Heart left ventricle (tissue), 11 donors: ENCODE measurements around the gene NBPF20. TPM values are rescaled to one million over a fixed set of nuclear protein-coding genes. Genes with fewer than 3 reads are reported as not detected.

Experiments used
- polyA plus RNA-seq, 2 donors: library from polyadenylated mRNA; stranded (reverse); fragments of 200-250 nt; gene quantifications; one replicate each; pipeline ENCODE4 v1.2.3, GENCODE V29; 2013
- total RNA-seq, 9 donors: library from RNA; depleted of rRNA in 2 of 9; stranded (reverse); fragments of >200 nt in 2 of 9; fragmentation: NEBNext Ultra II Directional in 3 of 9; extraction: Animal tissue kit (Norgen Biotek cat#: 25700) in 3 of 9; gene quantifications; one replicate each; pipeline versions ENCODE4 v1.1.0 to v1.2.4, GENCODE V29; 2016 to 2023
- donor health status: ischemic (EF 13 %, LVEDD 7.1; RV severe dilation, severe dysfunction).
- donor health status: healthy with polysubstance abuse.
- donor health status: DM: no; HTN: yes; CAD: no.
- donor health status: DM: no; HTN: no; CAD: no.
- donor health status: ischemic (EF 25% LVEDD 5.7; RV mildly dilated, moderate dysfunction).
- donor health status: healthy.
- donor health status: DM: yes; HTN: yes; CAD: no.
- donor health status: PGD.
- donor health status: nonischemic (EF 23%, LVEDD 6.1; RV moderate dilation, normal function).

The NBPF20 gene
- total and polyA plus RNA-seq, 11 donors, result 0.19 to 1.4 (median 0.65) TPM

Other genes with a start within 250 kb of the NBPF20 start
- not detected for gene PPIAL4D, start 183.4 kb downstream of the NBPF20 start, total RNA-seq
- gene PPIAL4D, start 183.4 kb downstream of the NBPF20 start, polyA plus RNA-seq, result not detected
- gene GPR89A, start 182.4 kb upstream of the NBPF20 start, total RNA-seq, result 10 to 100 TPM in 6 of 9 donors, 1 to 10 TPM in 3; 7.4 to 16.1 (median 10.8) TPM
- 10 to 100 TPM in 1 of 2 donors, 1 to 10 TPM in 1; 6.2 to 17.1 TPM for gene GPR89A, start 182.4 kb upstream of the NBPF20 start, polyA plus RNA-seq